HT1080 (cell line): ENCODE measurements around the gene TTC33. TPM values are rescaled to one million over a fixed set of nuclear protein-coding genes. Genes with fewer than 3 reads are reported as not detected.

Source experiments
- DNase-seq: peaks from one replicate; pipeline ENCODE4 v3.0.0-alpha.2; 2015; ENCODE audit warnings: low read depth
- total RNA-seq: library from RNA; depleted of rRNA; stranded (reverse); fragments of >200 nt; shearing (Covaris generic); gene quantifications from 2 replicates; pipeline ENCODE4 v1.2.3, GENCODE V29; 2014

Gene TTC33
- total RNA-seq, 1 experiment from 2014 or later: 8.4 TPM

DNA sequence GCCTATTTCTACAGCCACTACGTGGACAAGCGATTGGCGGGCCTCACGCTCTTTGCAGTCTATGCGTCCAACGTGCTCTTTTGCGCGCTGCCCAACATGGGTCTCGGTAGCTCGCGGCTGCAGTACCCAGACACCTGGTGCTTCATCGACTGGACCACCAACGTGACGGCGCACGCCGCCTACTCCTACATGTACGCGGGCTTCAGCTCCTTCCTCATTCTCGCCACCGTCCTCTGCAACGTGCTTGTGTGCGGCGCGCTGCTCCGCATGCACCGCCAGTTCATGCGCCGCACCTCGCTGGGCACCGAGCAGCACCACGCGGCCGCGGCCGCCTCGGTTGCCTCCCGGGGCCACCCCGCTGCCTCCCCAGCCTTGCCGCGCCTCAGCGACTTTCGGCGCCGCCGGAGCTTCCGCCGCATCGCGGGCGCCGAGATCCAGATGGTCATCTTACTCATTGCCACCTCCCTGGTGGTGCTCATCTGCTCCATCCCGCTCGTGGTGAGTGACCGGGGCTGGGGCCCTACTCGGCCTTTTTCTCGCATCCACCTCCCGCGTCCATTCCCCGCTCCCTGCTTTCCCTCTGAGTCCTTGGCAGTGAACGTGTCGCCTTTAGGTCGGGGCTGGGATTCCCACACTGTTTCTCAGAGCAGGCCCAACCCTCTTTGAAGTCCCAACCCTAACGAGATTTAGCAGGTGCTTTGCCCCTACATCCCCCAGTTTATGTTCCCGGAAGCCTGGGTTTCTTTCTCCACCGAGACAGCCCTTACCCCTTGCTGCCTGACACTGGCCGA lies 74.2 kb downstream of the TTC33 start:
- DNase-seq: no peak

- DNase-seq: no peak
Measured at GRCh38 chr5:40680741-40681362, 74.9 kb downstream of the TTC33 start.

DNA sequence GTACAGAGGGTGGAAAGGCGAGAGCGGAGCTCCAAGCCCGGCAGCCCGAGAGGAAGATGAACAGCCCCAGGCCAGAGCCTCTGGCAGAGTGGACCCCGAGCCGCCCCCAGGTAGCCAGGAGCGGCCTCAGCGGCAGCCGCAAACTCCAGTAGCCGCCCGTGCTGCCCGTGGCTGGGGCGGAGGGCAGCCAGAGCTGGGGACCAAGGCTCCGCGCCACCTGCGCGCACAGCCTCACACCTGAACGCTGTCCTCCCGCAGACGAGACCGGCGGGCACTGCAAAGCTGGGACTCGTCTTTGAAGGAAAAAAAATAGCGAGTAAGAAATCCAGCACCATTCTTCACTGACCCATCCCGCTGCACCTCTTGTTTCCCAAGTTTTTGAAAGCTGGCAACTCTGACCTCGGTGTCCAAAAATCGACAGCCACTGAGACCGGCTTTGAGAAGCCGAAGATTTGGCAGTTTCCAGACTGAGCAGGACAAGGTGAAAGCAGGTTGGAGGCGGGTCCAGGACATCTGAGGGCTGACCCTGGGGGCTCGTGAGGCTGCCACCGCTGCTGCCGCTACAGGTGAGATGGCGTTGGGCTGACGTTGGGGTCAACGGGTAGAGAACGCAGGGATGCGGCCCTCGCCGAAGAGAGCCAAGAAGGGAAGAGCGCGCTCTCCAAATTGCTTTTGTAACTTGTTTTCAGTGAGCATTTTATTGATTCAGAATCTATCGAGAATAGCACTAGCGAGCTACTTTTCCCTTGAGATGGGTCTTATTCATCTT lies 75.7 kb downstream of the TTC33 start, which contains the start of gene PTGER4:
Gene PTGER4 (plus strand): TSS at position 3 of the 769 bp plus-strand sequence. CDS start 1,079 bp downstream, outside the sequence.
- DNase-seq: no peak

- DNase-seq: peak; percentile 98
Measured at GRCh38 chr5:40679148-40679912, 76.4 kb downstream of the TTC33 start.

DNA sequence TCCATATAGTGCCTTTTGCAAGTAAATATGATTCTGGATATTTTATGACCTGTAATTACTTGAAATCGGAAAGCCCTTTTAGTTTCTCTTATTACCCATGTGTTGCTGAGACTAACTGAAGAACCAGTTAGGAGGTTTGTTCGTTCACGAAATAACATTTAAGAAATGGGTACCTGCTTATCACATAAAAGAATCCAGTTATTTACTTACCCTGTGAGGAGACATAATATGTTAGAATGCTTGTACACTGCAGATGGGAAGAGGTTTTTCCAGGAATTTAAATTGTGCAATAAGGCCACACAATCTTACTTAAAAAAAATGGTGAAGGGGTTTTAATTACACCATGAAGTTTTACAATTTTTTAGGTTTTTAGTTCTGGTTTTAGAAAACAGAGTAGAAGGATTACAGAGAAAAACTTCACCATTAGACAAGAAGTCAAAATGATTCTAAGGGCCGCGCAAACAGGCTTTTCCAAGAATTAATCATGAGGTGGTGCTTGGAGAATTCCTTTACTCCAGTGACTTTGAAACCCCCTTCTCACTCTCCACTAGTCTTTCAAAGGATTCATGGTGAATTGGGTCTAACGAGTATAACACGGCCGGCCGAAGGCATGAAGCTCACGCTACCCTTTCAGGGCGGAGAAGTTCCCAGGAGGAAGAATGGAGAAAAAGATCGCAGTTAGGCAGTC lies 77.2 kb downstream of the TTC33 start:
- DNase-seq: no peak

GRCh38 chr5:40678026-40678425 lies 77.7 kb downstream of the TTC33 start:
- peak; percentile 27 for DNase-seq

GRCh38 chr5:40677456-40677855 lies 78.3 kb downstream of the TTC33 start:
- no peak for DNase-seq

GRCh38 chr5:40676613-40677343 lies 79.0 kb downstream of the TTC33 start:
- peak; percentile 94 for DNase-seq

DNA sequence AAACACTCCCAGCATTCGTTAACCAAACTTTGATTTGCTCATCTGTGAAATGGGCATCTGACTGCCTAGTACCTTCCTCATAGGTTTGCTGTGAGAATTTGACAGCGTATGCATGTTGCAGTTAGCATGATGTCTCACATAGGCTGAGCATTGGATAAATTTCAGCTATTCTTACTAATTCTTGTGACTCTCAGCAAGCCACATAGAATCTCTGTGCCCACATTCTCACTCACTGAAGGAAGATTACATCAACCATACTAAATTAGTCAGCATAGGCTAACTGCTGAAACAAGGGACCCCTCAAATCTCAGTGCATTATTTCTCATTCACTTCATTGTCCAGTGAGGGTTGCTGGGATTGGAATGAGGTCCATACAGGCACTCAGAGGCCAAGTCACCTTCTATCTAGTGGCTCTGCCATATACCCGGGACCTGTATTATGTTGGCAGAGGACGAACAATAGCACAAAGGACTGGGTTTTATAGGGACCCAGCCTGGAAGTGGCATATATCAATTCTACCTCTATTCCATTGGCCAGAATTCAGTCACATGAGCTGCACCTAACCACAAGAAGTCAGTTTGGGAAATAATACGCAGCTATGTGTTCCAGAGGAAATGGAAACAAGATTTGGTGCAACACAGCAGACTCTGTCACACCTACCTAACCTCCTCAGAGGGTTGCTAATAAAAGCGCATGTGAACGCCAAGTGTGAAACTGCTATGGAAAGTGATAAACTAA lies 80.2 kb downstream of the TTC33 start:
- no peak for DNase-seq

- DNase-seq: no peak
Measured at GRCh38 chr5:40674661-40675235, 81.0 kb downstream of the TTC33 start.

DNA sequence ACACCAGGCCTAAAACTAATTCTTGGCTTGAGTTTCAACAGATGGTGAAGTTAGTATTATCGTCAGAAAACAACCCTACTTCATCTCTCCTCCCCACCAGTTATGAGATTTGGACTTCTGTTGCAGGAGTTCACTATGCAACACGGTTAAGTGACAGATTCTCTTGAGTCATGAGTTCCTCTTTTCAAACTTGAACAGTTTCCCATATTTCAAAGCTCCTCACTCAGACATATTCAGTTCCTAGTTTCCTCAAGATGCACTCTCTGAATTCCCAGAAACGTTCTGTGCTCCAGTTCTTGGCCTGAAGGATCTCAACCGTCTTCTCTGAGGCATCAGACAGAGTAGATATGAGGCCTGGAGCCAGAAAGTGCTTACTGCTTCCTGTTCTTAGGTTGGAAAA lies 83.3 kb downstream of the TTC33 start:
- DNase-seq: no peak

DNA sequence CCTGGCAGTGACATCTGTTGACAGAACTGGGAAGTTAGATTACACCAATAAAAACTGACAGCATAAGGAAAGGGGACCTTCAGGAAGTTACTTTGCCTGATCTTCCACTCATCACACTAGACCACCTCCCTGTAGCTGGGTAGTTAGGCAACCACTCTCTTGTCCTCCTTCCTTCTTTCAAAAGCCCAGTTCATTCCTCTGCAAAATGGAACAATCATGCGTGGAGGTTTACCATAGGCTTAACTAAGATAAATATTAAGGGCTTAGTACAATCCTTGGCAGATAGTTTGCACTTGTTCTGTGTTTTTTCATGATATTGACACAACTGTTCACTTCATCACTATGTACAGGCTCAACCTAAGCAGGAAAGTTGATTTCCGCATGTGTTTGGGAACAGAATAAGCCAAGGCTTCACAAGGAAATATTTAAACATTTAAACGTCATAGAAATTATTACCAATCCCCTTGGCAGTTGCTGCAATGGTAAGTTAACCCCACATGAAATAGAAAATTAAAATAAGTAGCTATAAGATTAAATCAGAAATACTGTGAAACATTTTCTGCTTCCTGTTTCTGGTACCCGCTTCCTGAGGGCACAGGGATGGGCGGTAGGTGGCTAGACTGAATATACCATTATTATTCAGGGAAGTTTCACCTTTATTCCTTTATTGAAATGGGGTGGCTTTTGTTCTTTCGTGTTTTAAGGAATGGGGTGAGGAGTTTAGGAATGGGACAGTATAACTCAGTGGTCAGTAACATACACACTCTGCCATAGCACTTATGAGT lies 86.0 kb downstream of the TTC33 start:
- DNase-seq: no peak

DNA sequence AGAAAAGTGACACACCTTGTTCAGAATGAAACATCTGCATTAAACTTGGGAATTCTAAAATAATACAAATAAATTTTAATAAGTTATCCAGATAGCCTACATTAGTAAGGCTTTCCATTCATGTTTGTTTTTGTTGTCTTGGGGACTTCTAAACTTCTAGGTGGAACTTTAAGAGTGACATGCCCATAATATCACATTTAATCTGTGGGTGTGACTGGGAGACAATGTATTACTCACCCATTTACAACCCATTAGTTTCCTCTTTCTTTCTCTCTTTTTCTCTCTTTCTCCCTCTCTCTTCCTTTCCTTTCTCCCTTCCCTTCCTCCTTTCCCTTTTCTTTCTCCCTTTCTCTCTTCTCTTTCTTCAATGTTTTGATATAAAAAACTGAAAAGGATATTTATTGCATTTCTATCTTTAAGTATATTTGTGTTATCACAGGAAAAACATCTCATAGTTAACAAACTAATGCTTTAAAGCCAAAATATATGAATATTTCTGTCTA lies 88.5 kb downstream of the TTC33 start:
- DNase-seq: no peak

GRCh38 chr5:40666657-40667056 lies 89.1 kb downstream of the TTC33 start:
- DNase-seq: no peak

GRCh38 chr5:40665635-40666298 lies 90.0 kb downstream of the TTC33 start:
- no peak for DNase-seq

GRCh38 chr5:40660751-40661150 lies 95.0 kb downstream of the TTC33 start:
- DNase-seq: no peak

GRCh38 chr5:40656766-40657165 lies 99.0 kb downstream of the TTC33 start:
- no peak for DNase-seq
